Endodermal cell (in vitro differentiated cells): ENCODE results near the gene KIRREL3. TPM values are rescaled to one million over a fixed set of nuclear protein-coding genes. Genes with fewer than 3 reads are reported as not detected.

ENCODE experiments used
- DNase-seq: peaks from one replicate; pipeline ENCODE4 v3.0.0-alpha.2; 2017
- H3K27ac ChIP-seq: 2 replicates; pipeline ENCODE4 v1.5.1; 2013; ENCODE audit warnings: mild to moderate bottlenecking, low read depth, low read length, moderate library complexity
- H3K27me3 ChIP-seq: 2 replicates; pipeline ENCODE4 v1.6.1; 2013; ENCODE audit warnings: mild to moderate bottlenecking, low read length, moderate library complexity; ENCODE audit not compliant: insufficient read depth, control insufficient read depth, poor library complexity, severe bottlenecking
- H3K36me3 ChIP-seq: 2 replicates; pipeline ENCODE4 v1.7.0; 2013; ENCODE audit warnings: mild to moderate bottlenecking, low read length, moderate library complexity; ENCODE audit not compliant: control insufficient read depth, insufficient read depth
- H3K4me1 ChIP-seq: one replicate; pipeline ENCODE4 v1.7.0; 2013; ENCODE audit warnings: low read length; ENCODE audit not compliant: control insufficient read depth, insufficient read depth
- H3K4me3 ChIP-seq: 2 replicates; pipeline ENCODE4 v1.5.1; 2013; ENCODE audit warnings: mild to moderate bottlenecking, low read length, moderate library complexity
- H3K9ac ChIP-seq: 2 replicates; pipeline ENCODE4 v1.6.1; 2013; ENCODE audit warnings: mild to moderate bottlenecking, low read length, moderate library complexity; ENCODE audit not compliant: poor library complexity, severe bottlenecking; ENCODE audit errors: extremely low read depth
- H3K9me3 ChIP-seq: 2 replicates; pipeline ENCODE4 v1.6.1; 2013; ENCODE audit warnings: mild to moderate bottlenecking, low read length, moderate library complexity; ENCODE audit not compliant: control insufficient read depth
- H3K27ac Mint-ChIP-seq: 2 replicates; pipeline ENCODE4 v1.8.0; 2020; ENCODE audit warnings: mixed read lengths
- H3K27me3 Mint-ChIP-seq: 2 replicates; pipeline ENCODE4 v1.8.0; 2021; ENCODE audit warnings: mild to moderate bottlenecking, mixed read lengths; ENCODE audit not compliant: insufficient read depth
- H3K36me3 Mint-ChIP-seq: 2 replicates; pipeline ENCODE4 v1.8.0; 2020; ENCODE audit warnings: low read depth, mixed read lengths
- H3K4me1 Mint-ChIP-seq: 2 replicates; pipeline ENCODE4 v1.8.0; 2020; ENCODE audit warnings: mixed read lengths
- H3K4me3 Mint-ChIP-seq: 2 replicates; pipeline ENCODE4 v1.8.0; 2020; ENCODE audit warnings: mild to moderate bottlenecking, moderate library complexity, mixed read lengths
- H3K9me3 Mint-ChIP-seq: 2 replicates; pipeline ENCODE4 v1.8.0; 2020; ENCODE audit warnings: mild to moderate bottlenecking, mixed read lengths
- WGBS, 2 experiments: methylation state at CpG; one replicate each; pipeline versions ENCODE4 v1.1.5 to v1.1.7; 2013; ENCODE audit warnings: missing lambda C conversion rate in 2 of 2, mixed read lengths in 1 of 2; ENCODE audit not compliant: insufficient coverage in 1 of 2, insufficient read length in 1 of 2; 5-methylcytosine and 5-hydroxymethylcytosine counted together
- total RNA-seq, 2 donors: library from RNA; stranded (reverse); fragmentation: NEBNext Ultra II Directional in 1 of 2; extraction: Animal tissue kit (Norgen Biotek cat#: 25700) in 1 of 2; gene quantifications; 2 replicates in 1 of 2; 3 replicates in 1 of 2; pipeline ENCODE4 v1.2.1, GENCODE V29; 2021
- TF ChIP-seq, protein P1 (sequence below): fragments of 200-600 bp; sonication (generic); conservative IDR thresholded peaks from 2 replicates; pipeline ENCODE4 v1.5.0; 2021; ENCODE audit warnings: antibody characterized with exemption, mild to moderate bottlenecking

The KIRREL3 gene
- total RNA-seq, 2 donors from 2014 or later: 1.1 to 1.4 TPM

DNA sequence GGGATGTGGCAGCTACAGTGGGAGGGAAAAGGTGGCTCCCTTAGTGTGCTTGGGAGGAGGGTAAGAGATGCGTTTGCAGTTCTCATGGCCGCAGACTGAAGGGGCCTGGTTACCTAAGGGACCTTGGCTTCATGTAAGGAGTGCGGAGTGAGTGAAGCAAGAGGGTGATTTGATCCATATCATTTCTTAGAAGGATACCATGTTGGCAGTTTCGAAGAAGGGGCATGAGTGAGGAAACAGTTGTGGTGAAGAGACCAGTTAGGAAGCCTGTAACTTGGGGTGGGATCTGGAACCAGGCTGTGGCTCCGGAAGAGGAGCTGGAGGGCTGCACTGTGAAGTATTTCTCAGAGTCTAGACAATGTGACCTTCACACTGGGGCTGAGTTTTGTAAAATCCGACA lies 600.1 kb downstream of the KIRREL3 start:
- Histone ChIP-seq H3K9ac (no peak overlapping the region), H3K4me3 (no peak overlapping the region), H3K9me3 (no peaks in the 10 kb centered on the region), H3K27ac (no peak overlapping the region), H3K27me3 (no peaks in the 10 kb centered on the region), H3K4me1 (peaks cover 3% of the 10 kb centered on the region), H3K36me3 (no peaks in the 10 kb centered on the region)
- H3K4me3 Mint-ChIP-seq: no peak overlapping the region
- no peaks in the 10 kb centered on the region for H3K9me3 Mint-ChIP-seq
- DNase-seq: no peak
- TF ChIP-seq, protein P1, sequence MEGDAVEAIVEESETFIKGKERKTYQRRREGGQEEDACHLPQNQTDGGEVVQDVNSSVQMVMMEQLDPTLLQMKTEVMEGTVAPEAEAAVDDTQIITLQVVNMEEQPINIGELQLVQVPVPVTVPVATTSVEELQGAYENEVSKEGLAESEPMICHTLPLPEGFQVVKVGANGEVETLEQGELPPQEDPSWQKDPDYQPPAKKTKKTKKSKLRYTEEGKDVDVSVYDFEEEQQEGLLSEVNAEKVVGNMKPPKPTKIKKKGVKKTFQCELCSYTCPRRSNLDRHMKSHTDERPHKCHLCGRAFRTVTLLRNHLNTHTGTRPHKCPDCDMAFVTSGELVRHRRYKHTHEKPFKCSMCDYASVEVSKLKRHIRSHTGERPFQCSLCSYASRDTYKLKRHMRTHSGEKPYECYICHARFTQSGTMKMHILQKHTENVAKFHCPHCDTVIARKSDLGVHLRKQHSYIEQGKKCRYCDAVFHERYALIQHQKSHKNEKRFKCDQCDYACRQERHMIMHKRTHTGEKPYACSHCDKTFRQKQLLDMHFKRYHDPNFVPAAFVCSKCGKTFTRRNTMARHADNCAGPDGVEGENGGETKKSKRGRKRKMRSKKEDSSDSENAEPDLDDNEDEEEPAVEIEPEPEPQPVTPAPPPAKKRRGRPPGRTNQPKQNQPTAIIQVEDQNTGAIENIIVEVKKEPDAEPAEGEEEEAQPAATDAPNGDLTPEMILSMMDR: no peak
- peaks cover 6% of the 10 kb centered on the region for H3K36me3 Mint-ChIP-seq
- 93 to 96% methylated on average over 6 of the region's 6 CpGs for WGBS, 2 experiments
- H3K4me1 Mint-ChIP-seq: peaks cover 22% of the 10 kb centered on the region
- no peaks in the 10 kb centered on the region for H3K27me3 Mint-ChIP-seq
- no peak overlapping the region for H3K27ac Mint-ChIP-seq

DNA sequence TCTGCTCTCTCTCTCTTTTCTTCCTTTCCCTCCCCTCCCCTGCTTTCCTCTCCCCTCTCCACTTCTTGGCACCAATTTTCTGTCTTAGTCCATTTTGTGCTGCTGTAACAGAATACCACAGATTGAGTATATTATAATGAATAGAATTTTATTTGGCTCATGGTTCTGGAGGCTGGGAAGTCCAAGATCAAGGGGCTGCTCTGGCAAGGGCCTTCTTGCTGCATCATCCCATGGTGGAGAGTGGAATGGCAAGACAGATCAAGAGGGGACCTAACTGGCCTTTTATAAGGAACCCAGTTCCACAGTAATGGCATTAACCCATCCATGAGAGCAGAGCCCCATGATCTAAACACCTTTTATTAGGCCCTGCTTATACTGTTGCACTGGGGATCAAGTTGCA lies 600.6 kb downstream of the KIRREL3 start:
- no peaks in the 10 kb centered on the region for H3K27me3 Mint-ChIP-seq
- H3K4me1 ChIP-seq: peaks cover 3% of the 10 kb centered on the region

DNA sequence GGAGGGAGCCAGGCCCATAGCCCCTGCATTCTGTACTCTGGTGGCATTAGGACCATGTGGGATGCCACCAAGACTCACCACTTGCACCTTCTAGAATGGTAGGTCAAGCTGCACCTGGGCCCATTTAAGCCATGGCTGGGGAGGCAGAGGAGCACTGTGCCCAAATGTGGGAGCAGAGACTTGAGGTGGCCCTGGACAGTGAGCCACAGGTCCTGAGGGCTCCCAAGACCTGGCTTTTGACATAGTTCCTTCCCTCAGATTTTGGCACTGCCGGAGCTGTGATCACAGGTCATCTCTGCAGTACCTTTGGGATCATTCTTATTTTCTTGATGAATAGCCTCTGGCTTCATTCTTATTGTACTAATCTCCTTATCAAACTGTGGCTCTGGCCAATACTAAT lies 601.8 kb downstream of the KIRREL3 start:
- H3K4me3 Mint-ChIP-seq: no peak overlapping the region
- Histone ChIP-seq H3K36me3 (no peaks in the 10 kb centered on the region), H3K9ac (no peak overlapping the region), H3K27me3 (no peaks in the 10 kb centered on the region), H3K9me3 (no peaks in the 10 kb centered on the region), H3K4me1 (peaks cover 3% of the 10 kb centered on the region), H3K4me3 (no peak overlapping the region), H3K27ac (no peak overlapping the region)
- no peaks in the 10 kb centered on the region for H3K9me3 Mint-ChIP-seq
- H3K27ac Mint-ChIP-seq: no peak overlapping the region
- peaks cover 9% of the 10 kb centered on the region for H3K4me1 Mint-ChIP-seq
- DNase-seq: no peak
- H3K36me3 Mint-ChIP-seq: peaks cover 6% of the 10 kb centered on the region
- TF ChIP-seq, protein P1: no peak
- no peaks in the 10 kb centered on the region for H3K27me3 Mint-ChIP-seq
- 97 to 100% methylated on average over 1 of the region's 1 CpG for WGBS, 2 experiments

More for the DNA sequence above, 600.6 kb downstream of the KIRREL3 start:
- H3K27ac ChIP-seq: no peak overlapping the region
- H3K4me3 ChIP-seq: no peak overlapping the region
- Mint-ChIP-seq H3K27ac (no peak overlapping the region), H3K9me3 (no peaks in the 10 kb centered on the region), H3K4me1 (peaks cover 18% of the 10 kb centered on the region), H3K4me3 (no peak overlapping the region), H3K36me3 (peaks cover 6% of the 10 kb centered on the region)
- H3K36me3 ChIP-seq: no peaks in the 10 kb centered on the region
- H3K9ac ChIP-seq: no peak overlapping the region
- no peaks in the 10 kb centered on the region for H3K27me3 ChIP-seq
- TF ChIP-seq, protein P1: no peak
- no peaks in the 10 kb centered on the region for H3K9me3 ChIP-seq
- DNase-seq: no peak
